Measurements from ENCODE around the gene SGK2.

- no peak for TF ChIP-seq CTCF (IDR thresholded peaks at IDR 0.05)
- no peak for TF ChIP-seq POLR2A (IDR thresholded peaks at IDR 0.05)
Observed at GRCh38 chr20:43603124-43603523, 44.3 kb downstream of the SGK2 start.
